NK-92 (cell line): ENCODE measurements around the gene RRAGD.

Experiments
- DNase-seq: peaks from one replicate; lab custom pipeline; 2025; ENCODE audit not compliant: unreplicated experiment; lab: John Stamatoyannopoulos, UW

RRAGD gene

GRCh38 chr6:89378628-89379027, 33.4 kb downstream of the RRAGD start:
- no peak for DNase-seq

- no peak for DNase-seq
Observed at GRCh38 chr6:89375427-89376267, 36.4 kb downstream of the RRAGD start.

- no peak for DNase-seq
Observed at GRCh38 chr6:89372506-89372901, 39.6 kb downstream of the RRAGD start.

GRCh38 chr6:89371849-89372505, 40.1 kb downstream of the RRAGD start:
- no peak for DNase-seq

GRCh38 chr6:89368999-89369398, 43.1 kb downstream of the RRAGD start:
- DNase-seq, result no peak

GRCh38 chr6:89368107-89368506, 44.0 kb downstream of the RRAGD start:
- DNase-seq, result no peak

GRCh38 chr6:89364586-89364985, 47.5 kb downstream of the RRAGD start:
- DNase-seq, result no peak

- no peak for DNase-seq
Observed at GRCh38 chr6:89361171-89361570, 50.9 kb downstream of the RRAGD start.

- DNase-seq, result no peak
Observed at GRCh38 chr6:89360415-89360999, 51.6 kb downstream of the RRAGD start.

GRCh38 chr6:89359561-89359960, 52.5 kb downstream of the RRAGD start:
- no peak for DNase-seq

GRCh38 chr6:89357390-89357789, 54.7 kb downstream of the RRAGD start:
- DNase-seq, result no peak

GRCh38 chr6:89356642-89357170, 55.4 kb downstream of the RRAGD start:
- no peak for DNase-seq

GRCh38 chr6:89355511-89356194, 56.4 kb downstream of the RRAGD start:
- no peak for DNase-seq

- DNase-seq, result no peak
Observed at GRCh38 chr6:89353702-89354392, 58.2 kb downstream of the RRAGD start.

GRCh38 chr6:89353118-89353556, 58.9 kb downstream of the RRAGD start:
- no peak for DNase-seq

- no peak for DNase-seq
Observed at GRCh38 chr6:89352278-89353117, 59.6 kb downstream of the RRAGD start, which contains the start of gene UBE2J1. TSS of gene UBE2J1 (minus strand) at chr6:89352722. CDS start at chr6:89352569, 153 bp downstream.

- no peak for DNase-seq
Observed at GRCh38 chr6:89351671-89352277, 60.3 kb downstream of the RRAGD start.

GRCh38 chr6:89350281-89350966, 61.6 kb downstream of the RRAGD start:
- no peak for DNase-seq

GRCh38 chr6:89348372-89348771, 63.7 kb downstream of the RRAGD start:
- no peak for DNase-seq
